Kidney (tissue), 14 donors: ENCODE results near the gene EIF4E1B. TPM values are rescaled to one million over a fixed set of nuclear protein-coding genes. Genes with fewer than 3 reads are reported as not detected.

ENCODE experiments used
- DNase-seq, 5 donors: peaks; one replicate each; pipeline ENCODE4 v3.0.0-alpha.2; 2013 to 2020
- FAIRE-seq: peaks from 2 replicates; lab custom pipeline; 2012; peaks lifted over from hg19 to GRCh38; lab: Jason Lieb, UNC
- H3K27ac ChIP-seq, 2 donors: one replicate each; pipeline ENCODE4 v1.7.0; 2013; ENCODE audit warnings: low read depth in 2 of 2, low read length in 2 of 2, inconsistent platforms in 1 of 2
- H3K27me3 ChIP-seq: one replicate; pipeline ENCODE4 v1.7.1; 2013; ENCODE audit warnings: low read length, inconsistent platforms; ENCODE audit not compliant: control insufficient read depth, insufficient read depth
- H3K36me3 ChIP-seq, 3 donors: one replicate each; pipeline versions ENCODE4 v1.7.0 to v1.7.1; 2013; ENCODE audit warnings: low read length in 3 of 3, control low read depth in 1 of 3, inconsistent platforms in 1 of 3; ENCODE audit not compliant: insufficient read depth in 3 of 3, control insufficient read depth in 2 of 3
- H3K4me1 ChIP-seq, 3 donors: one replicate each; pipeline versions ENCODE4 v1.7.0 to v1.7.1; 2013; ENCODE audit warnings: low read length in 3 of 3, inconsistent platforms in 1 of 3, low read depth in 1 of 3; ENCODE audit not compliant: control insufficient read depth in 2 of 3, insufficient read depth in 2 of 3
- H3K4me3 ChIP-seq, 3 donors: one replicate each; pipeline versions ENCODE4 v1.7.0 to v1.8.1; 2013; ENCODE audit warnings: low read length in 3 of 3, control low read depth in 1 of 3, inconsistent platforms in 1 of 3
- H3K9ac ChIP-seq, 3 donors: one replicate each; pipeline versions ENCODE4 v1.7.0 to v1.7.1; 2013; ENCODE audit warnings: low read length in 3 of 3, control low read depth in 1 of 3, inconsistent platforms in 1 of 3
- H3K9me3 ChIP-seq, 3 donors: one replicate each; pipeline versions ENCODE4 v1.7.0 to v1.7.1; 2013; ENCODE audit warnings: low read length in 3 of 3, control low read depth in 1 of 3, inconsistent platforms in 1 of 3; ENCODE audit not compliant: control insufficient read depth in 2 of 3, insufficient read depth in 1 of 3
- CTCF ChIP-seq: IDR thresholded peaks from 3 replicates; pipeline ENCODE4 v1.5.1; 2012; ENCODE audit warnings: mild to moderate bottlenecking, moderate library complexity, borderline replicate concordance; ENCODE audit not compliant: insufficient read depth; ENCODE audit errors: extremely low read depth
- intact Hi-C: fragments of 100-400 bp; cut with DNase I; formaldehyde crosslinking; loops from one replicate; pipeline ENCODE4 v1.11.1; 2022
- polyA plus RNA-seq: library from polyadenylated mRNA; stranded (reverse); fragments of 350-450 nt; fragmentation: Illumina TruSeq; extraction: RNeasy Lipid Tissue Mini Kit (QIAGEN cat#74804); gene quantifications from one replicate; pipeline ENCODE4 v1.2.3, GENCODE V29; 2014; ENCODE audit warnings: low read depth, low replicate concordance; ENCODE audit not compliant: insufficient read depth
- total RNA-seq: library from RNA; stranded (reverse); fragmentation: NEBNext Ultra II Directional; extraction: Animal tissue kit (Norgen Biotek cat#: 25700); gene quantifications from one replicate; pipeline ENCODE4 v1.2.1, GENCODE V29; 2021
- donor health status: control.
- donor health status: control.
- donor health status: control.
- donor health status: control.
- donor health status: control.
- donor health status: DM: yes; HTN: yes; CAD: no.
- donor health status: Normal renal cell carcinoma (clear cell type).

EIF4E1B gene
- total and polyA plus RNA-seq, 2 donors from 2014 or later, result not detected

GRCh38 chr5:176682016-176682531, 51.6 kb downstream of the EIF4E1B start:
- intact Hi-C loops, result no loop called here
- peaks cover 0 to 4% (median 2%) of the 10 kb centered on the region in 3 donors for H3K9me3 ChIP-seq
- no peaks in the 10 kb centered on the region for H3K36me3 ChIP-seq
- FAIRE-seq (no peak), DNase-seq (peak in 1 of 5 donors; percentile 16)
- H3K27me3 ChIP-seq, result peaks cover 2% of the 10 kb centered on the region
- no peak for TF ChIP-seq CTCF
- H3K4me1 ChIP-seq, result peaks cover 0 to 6% (median 0%) of the 10 kb centered on the region in 3 donors
- no peak overlapping the region for H3K9ac ChIP-seq
- no peak overlapping the region for H3K4me3 ChIP-seq
- no peak overlapping the region for H3K27ac ChIP-seq

DNA sequence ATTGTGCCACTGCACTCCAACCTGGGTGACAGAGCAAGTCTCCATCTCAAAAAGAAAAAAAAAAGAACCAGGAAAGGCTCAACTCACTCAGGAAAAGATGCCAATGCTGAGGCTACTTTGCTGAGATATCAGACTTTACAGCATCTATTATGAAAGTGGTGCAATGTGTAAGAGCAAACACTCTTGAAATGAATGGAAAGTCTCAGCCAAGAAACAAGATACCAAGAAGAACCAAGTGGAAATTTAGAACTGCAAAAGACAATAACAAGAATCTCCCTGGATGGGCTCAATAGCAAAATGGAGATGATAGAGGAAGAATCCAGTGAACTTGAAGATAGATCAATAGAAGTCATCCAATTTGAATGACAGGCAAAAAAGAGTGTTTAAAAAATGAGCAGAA, 54.5 kb downstream of the EIF4E1B start:
- H3K4me3 ChIP-seq, result no peak overlapping the region
- no peak overlapping the region for H3K9ac ChIP-seq
- H3K27ac ChIP-seq, result no peak overlapping the region
- intact Hi-C loops, result no loop called here
- H3K4me1 ChIP-seq, result no peaks in the 10 kb centered on the region
- TF ChIP-seq CTCF, result no peak
- no peaks in the 10 kb centered on the region for H3K36me3 ChIP-seq
- peaks cover 2% of the 10 kb centered on the region for H3K27me3 ChIP-seq
- FAIRE-seq (no peak), DNase-seq (no peak)
- H3K9me3 ChIP-seq, result peaks cover 0 to 4% (median 2%) of the 10 kb centered on the region in 3 donors

GRCh38 chr5:176687247-176687646, 56.8 kb downstream of the EIF4E1B start:
- H3K4me1 ChIP-seq, result no peaks in the 10 kb centered on the region
- peaks cover 0 to 4% (median 2%) of the 10 kb centered on the region in 3 donors for H3K9me3 ChIP-seq
- no peaks in the 10 kb centered on the region for H3K36me3 ChIP-seq
- H3K9ac ChIP-seq, result no peak overlapping the region
- DNase-seq (no peak), FAIRE-seq (no peak)
- no peak overlapping the region for H3K27ac ChIP-seq
- TF ChIP-seq CTCF, result no peak
- no peak overlapping the region for H3K4me3 ChIP-seq
- intact Hi-C loops, result no loop called here
- no peaks in the 10 kb centered on the region for H3K27me3 ChIP-seq

DNA sequence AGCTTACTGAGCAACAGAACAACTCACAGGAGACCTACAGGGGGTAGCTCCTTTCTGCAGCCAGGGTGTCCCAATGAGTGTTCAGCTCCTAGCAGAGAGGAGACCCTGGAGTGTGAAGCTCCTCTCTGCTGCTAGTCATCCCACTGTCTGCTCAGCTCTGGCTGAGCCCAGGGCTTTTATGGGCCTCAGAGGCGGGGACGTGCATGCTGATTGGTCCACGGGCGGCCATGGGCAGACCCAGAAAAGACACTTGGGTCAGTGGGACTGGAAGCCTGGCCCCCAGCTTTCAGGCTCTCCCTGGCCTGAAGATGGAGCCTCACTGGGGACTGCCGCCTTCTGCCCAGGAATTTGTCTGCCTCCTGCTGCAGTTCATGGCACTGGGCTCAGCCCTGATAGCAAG, 57.4 kb downstream of the EIF4E1B start:
- Histone ChIP-seq H3K27me3 (no peaks in the 10 kb centered on the region), H3K9ac (no peak overlapping the region), H3K4me3 (no peak overlapping the region), H3K36me3 (no peaks in the 10 kb centered on the region), H3K4me1 (peaks cover 0 to 3% (median 0%) of the 10 kb centered on the region in 3 donors), H3K9me3 (peaks cover 0 to 4% (median 2%) of the 10 kb centered on the region in 3 donors), H3K27ac (no peak overlapping the region)
- DNase-seq (no peak), FAIRE-seq (no peak)
- intact Hi-C loops, result no loop called here
- no peak for TF ChIP-seq CTCF
